GM12891 (cell line): ENCODE data around the gene PTPRD.

ENCODE experiments used
- DNase-seq: peaks from one replicate; pipeline ENCODE4 v3.0.0; 2011; ENCODE audit warnings: low spot score; ENCODE audit not compliant: insufficient read length
- FAIRE-seq: peaks from 2 replicates; lab custom pipeline; 2011; peaks lifted over from hg19 to GRCh38; lab: Jason Lieb, UNC
- PAX5 ChIP-seq: IDR thresholded peaks from 2 replicates; pipeline ENCODE4 v1.6.1; 2011; ENCODE audit warnings: low read length, moderate library complexity, mild to moderate bottlenecking; ENCODE audit not compliant: insufficient read depth, severe bottlenecking
- POLR2A ChIP-seq: IDR thresholded peaks from 2 replicates; pipeline ENCODE4 v1.6.1; 2011; ENCODE audit warnings: low read depth, low read length, control low read depth
- POLR2AphosphoS5 ChIP-seq: IDR thresholded peaks from 2 replicates; pipeline ENCODE4 v1.6.1; 2011; ENCODE audit warnings: low read depth, low read length, control low read depth
- POU2F2 ChIP-seq: IDR thresholded peaks from 2 replicates; pipeline ENCODE4 v1.6.1; 2011; ENCODE audit warnings: low read depth, mild to moderate bottlenecking, control low read depth, low read length, moderate library complexity
- SPI1 ChIP-seq: IDR thresholded peaks from 2 replicates; pipeline ENCODE4 v1.6.1; 2011; ENCODE audit warnings: low read depth, low read length, control low read depth
- TAF1 ChIP-seq: IDR thresholded peaks from 2 replicates; pipeline ENCODE4 v1.6.1; 2011; ENCODE audit warnings: low read depth, low read length, control low read depth

The PTPRD gene

DNA sequence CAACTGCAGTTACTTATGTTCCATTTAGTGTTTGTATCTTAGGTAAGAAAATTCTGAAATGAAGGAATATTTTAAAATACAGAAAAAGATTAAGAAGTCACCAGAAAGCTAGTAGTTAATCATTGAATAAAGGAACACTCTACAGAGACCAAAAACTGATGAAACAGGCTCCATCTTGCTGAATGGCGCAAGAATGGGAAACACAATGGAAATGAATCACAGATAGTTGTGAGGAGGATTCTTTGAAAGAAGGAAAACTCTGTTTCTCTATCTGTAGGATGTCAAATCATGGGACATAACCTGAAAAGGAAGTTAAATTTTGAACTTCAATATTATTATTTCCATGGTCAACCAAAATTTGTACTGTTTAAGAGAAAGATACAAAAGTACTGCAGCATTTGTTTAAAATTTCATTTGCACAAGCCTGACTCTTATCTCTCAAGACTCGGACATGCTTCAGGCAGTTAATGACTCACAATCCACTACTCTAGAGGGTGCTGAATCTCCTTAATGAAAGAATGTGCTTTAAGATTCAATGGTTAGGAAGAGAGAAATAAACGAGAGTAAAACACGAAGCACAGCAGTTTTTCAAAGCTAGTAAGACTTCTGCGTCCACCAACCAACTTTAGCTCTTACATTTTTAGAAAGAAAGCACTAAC, 1748.8 kb downstream of the PTPRD start:
- FAIRE-seq (no peak), DNase-seq (no peak)
- no peak for TF ChIP-seq POU2F2
- no peak for TF ChIP-seq TAF1
- TF ChIP-seq SPI1, result no peak

DNA sequence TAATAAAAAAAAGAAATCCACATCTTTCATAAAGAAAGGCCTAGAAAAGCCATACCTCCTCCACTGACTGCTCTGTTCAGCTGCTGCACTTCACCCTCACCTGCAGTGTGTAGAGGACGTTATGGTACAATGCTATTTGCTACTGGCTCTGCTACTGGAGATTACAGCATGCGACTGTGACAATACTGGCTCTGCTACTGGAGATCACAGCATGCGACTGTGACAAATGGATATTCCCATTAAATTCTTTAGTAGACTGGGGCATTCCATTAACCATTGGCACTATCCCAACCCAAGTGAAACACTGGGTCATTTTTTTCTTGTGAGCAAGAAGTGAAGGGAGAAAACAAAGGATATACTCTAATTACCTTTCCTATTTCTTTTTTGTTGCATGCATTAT, 1749.7 kb downstream of the PTPRD start:
- no peak for FAIRE-seq
- no peak for TF ChIP-seq POU2F2
- no peak for TF ChIP-seq PAX5
- no peak for TF ChIP-seq POLR2AphosphoS5
- no peak for TF ChIP-seq SPI1
- no peak for TF ChIP-seq TAF1
- TF ChIP-seq POLR2A, result no peak

DNA sequence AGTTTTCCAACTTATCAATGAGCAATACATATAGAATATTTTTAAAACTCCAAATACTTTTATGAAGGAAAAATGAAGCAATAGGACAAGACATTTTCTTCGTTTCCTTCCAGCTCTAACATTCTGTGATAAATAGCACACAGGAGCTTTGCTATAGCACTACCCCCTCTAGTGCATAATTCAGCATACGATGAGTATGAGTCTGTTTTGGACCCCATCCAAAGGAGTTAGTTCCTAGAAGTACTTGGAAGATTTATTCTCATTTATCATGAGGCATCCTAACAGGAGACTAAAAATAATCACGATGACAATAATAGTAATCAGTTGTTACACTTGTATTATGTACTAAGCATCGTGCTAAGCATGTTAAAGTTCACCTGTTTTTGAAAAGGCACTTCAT, 1751.9 kb downstream of the PTPRD start:
- FAIRE-seq (no peak), DNase-seq (no peak)
- TF ChIP-seq POLR2A (no peak), POLR2AphosphoS5 (no peak), PAX5 (no peak), SPI1 (no peak), TAF1 (no peak), POU2F2 (no peak)

More for the DNA sequence above, 1749.7 kb downstream of the PTPRD start:
- no peak for DNase-seq

DNA sequence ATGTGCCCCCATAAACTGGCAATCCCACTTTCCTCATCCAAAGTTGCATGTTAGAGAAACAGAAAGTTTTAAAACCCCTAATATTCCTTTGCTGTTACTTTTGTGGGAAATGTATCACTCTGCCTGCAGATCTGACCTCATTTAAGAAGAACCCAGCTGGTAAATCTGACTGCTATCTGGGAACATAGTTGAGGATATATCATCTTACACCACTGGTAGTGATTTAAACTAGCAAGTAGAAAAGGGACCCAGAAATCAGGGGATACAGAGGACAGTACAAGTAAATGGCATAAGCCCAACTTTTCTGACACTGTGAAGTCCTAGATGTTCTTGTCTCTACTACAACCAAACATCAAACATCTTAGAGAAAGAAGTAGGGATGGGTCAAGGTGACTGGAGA, 1752.7 kb downstream of the PTPRD start:
- no peak for FAIRE-seq
- DNase-seq, result no peak
- TF ChIP-seq POLR2AphosphoS5, result no peak
- TF ChIP-seq POLR2A, result no peak
- no peak for TF ChIP-seq POU2F2
- no peak for TF ChIP-seq PAX5

DNA sequence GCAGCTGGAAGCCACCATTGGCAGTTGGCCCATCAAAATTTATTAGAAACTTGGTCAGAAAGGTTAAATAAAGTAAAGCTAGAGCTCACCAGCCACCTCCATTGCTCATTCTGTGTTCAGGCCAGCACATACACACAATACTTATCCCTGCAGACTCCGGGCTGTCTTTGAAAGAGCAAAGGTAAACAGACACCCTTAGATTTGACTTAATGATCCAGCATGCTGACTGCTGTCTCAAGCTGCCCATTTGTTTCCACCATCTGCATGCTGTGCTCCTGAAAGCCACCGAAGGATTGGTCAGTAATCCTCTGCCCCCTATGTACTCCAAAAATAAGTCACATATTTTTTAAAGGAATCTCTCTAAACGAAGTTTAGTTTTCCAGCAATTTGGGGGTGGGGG, 1753.4 kb downstream of the PTPRD start:
- FAIRE-seq (no peak), DNase-seq (no peak)
- no peak for TF ChIP-seq POU2F2
- no peak for TF ChIP-seq PAX5
- no peak for TF ChIP-seq POLR2A
- no peak for TF ChIP-seq TAF1
- TF ChIP-seq POLR2AphosphoS5, result no peak
- TF ChIP-seq SPI1, result no peak

DNA sequence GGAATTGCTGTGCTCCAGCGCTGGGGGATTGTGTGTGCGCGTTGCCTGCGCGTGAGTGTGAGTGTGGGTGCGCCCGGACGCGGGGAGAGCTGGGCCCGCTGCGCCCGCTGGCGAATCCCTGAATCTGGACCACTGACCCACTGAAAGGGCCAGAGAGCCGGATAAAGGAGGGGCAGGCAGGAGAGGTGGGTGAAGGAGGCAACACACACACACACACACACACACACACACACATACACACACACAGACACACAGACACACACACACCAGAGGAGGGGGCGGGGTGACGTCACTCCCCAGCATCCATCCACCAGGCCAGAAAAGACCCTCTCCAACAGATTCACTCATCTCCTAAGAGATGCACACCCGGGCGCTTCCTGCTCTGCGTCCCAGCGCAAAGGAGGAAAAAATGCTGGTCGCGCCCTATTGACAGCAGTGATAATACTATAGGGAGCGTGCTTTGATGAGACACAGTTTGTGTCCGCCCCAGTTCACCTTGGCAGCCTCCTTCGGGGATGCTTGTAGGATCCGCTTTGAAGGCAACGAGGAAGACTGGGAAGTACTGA, 1754.1 kb downstream of the PTPRD start:
- FAIRE-seq (no peak), DNase-seq (no peak)
- TF ChIP-seq POU2F2 (no peak), TAF1 (no peak), POLR2A (no peak), PAX5 (no peak), SPI1 (no peak), POLR2AphosphoS5 (no peak)

DNA sequence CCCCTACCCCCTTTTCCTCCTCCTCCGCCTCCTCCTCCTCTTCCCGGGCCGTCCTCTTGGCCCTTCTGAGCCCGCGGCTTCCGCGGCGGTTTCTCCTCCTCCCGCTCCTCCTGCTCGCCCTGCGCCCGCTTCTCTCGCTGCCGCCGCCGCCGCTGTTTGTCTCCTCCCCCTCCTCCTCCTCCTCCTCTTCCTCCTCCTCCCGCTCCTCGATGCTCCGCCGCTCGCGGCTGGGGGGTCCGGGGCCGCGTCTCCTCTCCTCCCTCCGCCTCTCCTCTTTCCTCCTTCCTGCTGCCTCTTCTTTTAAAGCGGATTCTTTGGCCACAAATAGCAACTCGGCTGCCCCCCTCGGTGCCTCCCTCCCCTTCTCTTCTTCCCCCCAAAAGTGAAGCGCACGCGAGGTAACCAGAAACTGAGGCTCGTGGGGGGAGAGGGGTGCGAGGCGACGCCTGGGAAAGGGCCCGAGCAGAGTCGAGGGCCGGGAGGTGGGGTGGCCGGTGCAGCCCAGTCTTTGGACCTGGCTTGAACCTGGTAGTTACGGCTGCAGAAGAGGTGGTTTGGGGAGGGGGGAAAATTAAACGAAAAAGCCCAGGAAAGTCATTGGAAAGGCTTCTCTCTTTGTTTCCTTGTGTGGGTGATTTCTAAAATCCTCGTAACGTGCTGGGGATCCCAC, 1754.7 kb downstream of the PTPRD start:
- FAIRE-seq, result no peak
- DNase-seq, result no peak
- TF ChIP-seq POLR2A (no peak), TAF1 (no peak), POU2F2 (no peak), PAX5 (no peak), SPI1 (no peak), POLR2AphosphoS5 (no peak)

DNA sequence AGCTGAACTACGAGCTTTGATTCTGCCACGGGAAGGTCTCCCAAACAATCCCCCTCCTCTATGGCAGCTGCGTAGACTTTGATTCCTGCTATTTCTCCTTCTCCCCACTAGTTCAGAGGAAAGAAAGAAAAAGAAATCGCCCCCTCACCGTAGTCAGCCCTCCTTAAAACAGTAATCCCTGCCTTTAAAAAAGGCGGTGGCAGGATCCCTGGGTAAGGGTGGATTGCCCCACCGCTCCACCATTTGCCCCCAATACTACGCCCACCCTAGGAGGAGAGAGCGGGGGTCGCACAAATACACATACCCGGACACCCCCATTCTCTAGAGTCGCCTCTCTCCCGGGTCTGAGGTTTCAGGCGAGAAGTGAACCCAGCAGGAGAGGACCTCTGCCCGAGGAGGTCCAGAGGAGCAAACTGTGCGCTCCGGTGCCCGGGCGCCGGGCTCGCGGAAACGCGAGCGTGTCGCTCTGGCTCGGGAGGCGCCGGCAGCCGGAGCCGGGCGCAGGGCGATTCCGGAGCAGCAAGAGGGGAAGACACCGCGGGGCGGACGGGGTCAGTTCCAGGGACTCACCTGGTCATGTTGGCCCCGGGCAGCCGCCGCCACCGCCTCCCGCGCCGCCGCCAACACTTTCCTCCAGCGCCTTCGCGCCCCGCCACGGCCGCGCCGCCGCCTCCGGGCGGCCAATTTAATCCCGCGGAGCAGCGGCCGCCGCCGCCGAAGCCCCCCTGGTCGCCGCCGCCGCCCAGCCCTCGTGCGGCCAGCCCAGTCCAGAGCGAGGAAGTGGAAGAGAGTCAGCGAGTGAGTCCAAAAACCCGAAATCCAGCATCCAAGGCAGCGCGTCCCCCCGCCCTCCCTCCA, 1755.5 kb downstream of the PTPRD start:
- TF ChIP-seq POLR2AphosphoS5 (no peak), POLR2A (no peak), PAX5 (no peak), TAF1 (no peak), SPI1 (no peak), POU2F2 (no peak)
- FAIRE-seq, result no peak
- DNase-seq, result no peak

DNA sequence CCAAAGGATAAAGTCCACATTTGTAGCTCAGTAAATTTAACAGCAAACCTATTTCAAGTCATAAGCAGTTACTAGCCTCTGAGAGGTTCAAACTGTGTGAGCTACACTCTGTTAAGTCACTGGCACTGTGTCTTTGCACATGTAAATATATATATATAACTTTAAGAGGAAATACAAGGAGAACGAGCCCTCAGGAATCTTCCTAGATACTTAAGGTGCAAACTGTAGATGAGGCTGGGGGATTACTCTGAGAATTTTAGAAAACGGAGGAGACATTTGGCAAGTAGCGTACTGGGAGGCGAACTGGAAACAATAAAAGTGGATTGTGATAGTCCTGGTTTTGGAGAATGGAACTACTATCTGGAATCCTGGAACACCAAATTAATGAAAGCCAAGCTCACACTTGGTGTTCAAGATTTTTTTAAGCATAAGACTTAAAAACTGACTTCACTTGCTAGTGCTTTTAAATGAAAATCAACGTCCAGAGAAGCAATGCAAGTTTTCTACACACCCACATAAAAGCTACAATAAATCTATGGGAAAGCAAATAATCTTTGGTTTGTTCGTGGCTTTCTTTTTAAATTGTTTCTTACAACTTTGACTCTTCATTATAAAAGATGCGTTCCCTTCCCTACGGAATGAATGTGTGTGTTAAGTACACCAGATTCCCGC, 1756.3 kb downstream of the PTPRD start:
- FAIRE-seq, result no peak
- DNase-seq, result no peak
- no peak for TF ChIP-seq SPI1
- TF ChIP-seq POU2F2, result no peak
- TF ChIP-seq POLR2AphosphoS5, result no peak
- TF ChIP-seq POLR2A, result no peak
- no peak for TF ChIP-seq PAX5
- no peak for TF ChIP-seq TAF1
